Heart left ventricle (tissue), 16 donors: ENCODE data around the gene HES5. TPM values are rescaled to one million over a fixed set of nuclear protein-coding genes. Genes with fewer than 3 reads are reported as not detected.
"Not testable (repeated sequence)": the region's sequence is repeated elsewhere in the genome, so short reads cannot be mapped to it uniquely, and the experiment has no call there.

Experiments
- ATAC-seq, 4 donors: fragments of 200-7000 bp; cut with Tn5 transposase; one replicate each; pipeline ENCODE4 v1.9.1; 2020 to 2022; ENCODE audit warnings: moderate library complexity in 4 of 4, mild to moderate bottlenecking in 3 of 4, moderate number of reproducible peaks in 1 of 4
- DNase-seq, 5 donors: peaks; one replicate each; pipeline ENCODE4 v3.0.0-alpha.2; 2020
- H3K27ac ChIP-seq, 12 donors: fragments of 200-600 bp; sonication (generic) in 4 of 12; one replicate each; pipeline versions ENCODE4 v1.5.0 to v1.8.0; 2016 to 2022; ENCODE audit warnings: mild to moderate bottlenecking in 2 of 12
- H3K27me3 ChIP-seq, 9 donors: fragments of 200-600 bp; sonication (generic) in 2 of 9; one replicate each; pipeline versions ENCODE4 v1.5.1 to v1.8.0; 2016 to 2022; ENCODE audit warnings: mild to moderate bottlenecking in 3 of 9
- H3K36me3 ChIP-seq, 9 donors: fragments of 200-600 bp; sonication (generic) in 2 of 9; one replicate each; pipeline versions ENCODE4 v1.5.0 to v1.8.0; 2018 to 2022; ENCODE audit warnings: mild to moderate bottlenecking in 2 of 9
- H3K4me1 ChIP-seq, 12 donors: fragments of 200-600 bp; sonication (generic) in 4 of 12; one replicate each; pipeline versions ENCODE4 v1.5.0 to v1.8.0; 2016 to 2022; ENCODE audit warnings: mild to moderate bottlenecking in 3 of 12
- H3K4me3 ChIP-seq, 12 donors: fragments of 200-600 bp; sonication (generic) in 4 of 12; one replicate each; pipeline versions ENCODE4 v1.5.0 to v1.8.0; 2017 to 2022; ENCODE audit warnings: mild to moderate bottlenecking in 9 of 12, moderate library complexity in 4 of 12
- H3K9me3 ChIP-seq, 12 donors: fragments of 200-600 bp; sonication (generic) in 4 of 12; one replicate each; pipeline versions ENCODE4 v1.5.0 to v1.8.0; 2016 to 2022; ENCODE audit warnings: mild to moderate bottlenecking in 1 of 12
- POLR2A ChIP-seq, 2 donors: fragments of 450-650 bp; IDR thresholded peaks; one replicate each; pipeline ENCODE4 v1.6.1; 2017; ENCODE audit warnings: antibody characterized with exemption in 2 of 2, mild to moderate bottlenecking in 2 of 2, moderate library complexity in 2 of 2
- WGBS, 4 donors: extraction: QIAGEN DNeasy Blood & Tissue Kit in 2 of 4; methylation state at CpG; one replicate each; pipeline versions ENCODE4 v1.1.5 to v1.1.7; 2013 to 2018; 5-methylcytosine and 5-hydroxymethylcytosine counted together
- intact Hi-C, 10 donors: fragments of 100-400 bp; cut with DNase I; formaldehyde crosslinking; loops; one replicate each; pipeline versions ENCODE4 v1.11.1 to v1.14.2; 2022
- polyA plus RNA-seq, 2 donors: library from polyadenylated mRNA; stranded (reverse); fragments of 200-250 nt; gene quantifications; one replicate each; pipeline ENCODE4 v1.2.3, GENCODE V29; 2013
- total RNA-seq, 9 donors: library from RNA; depleted of rRNA in 2 of 9; stranded (reverse); fragments of >200 nt in 2 of 9; fragmentation: NEBNext Ultra II Directional in 3 of 9; extraction: Animal tissue kit (Norgen Biotek cat#: 25700) in 3 of 9; gene quantifications; one replicate each; pipeline versions ENCODE4 v1.1.0 to v1.2.4, GENCODE V29; 2016 to 2023
- TF ChIP-seq, protein P1 (sequence below), 12 donors: fragments of 200-600 bp; sonication (generic) in 4 of 12; IDR thresholded peaks; one replicate each; pipeline versions ENCODE4 v1.5.0 to v1.8.0; 2018 to 2022; ENCODE audit warnings: antibody characterized with exemption in 12 of 12, mild to moderate bottlenecking in 5 of 12
- donor health status: ischemic (EF 13 %, LVEDD 7.1; RV severe dilation, severe dysfunction).
- donor health status: healthy with polysubstance abuse.
- donor health status: DM: no; HTN: yes; CAD: no.
- donor health status: DM: no; HTN: no; CAD: no.
- donor health status: ischemic (EF 25% LVEDD 6.9; RV normal size, moderate dysfunction).
- donor health status: ischemic (EF 25% LVEDD 5.7; RV mildly dilated, moderate dysfunction).
- donor health status: healthy.
- donor health status: DM: yes; HTN: yes; CAD: no.
- donor health status: ischemic (EF 35%, LVEDD 5.7; RV mildly dilated, moderate dysfunction).
- donor health status: nonischemic (EF 11% LVEDD 7.7; RV severe dilation, severe dysfunction).
- donor health status: DM: yes; HTN: yes; CAD: no.
- donor health status: PGD.
- donor health status: ischemic (EF 29% LVEDD 5.4; RV normal size, mild dysfunction).
- donor health status: nonischemic (EF 23%, LVEDD 6.1; RV moderate dilation, normal function).

Gene HES5
- total and polyA plus RNA-seq, 11 donors, result 0.42 to 2.0 (median 1.2) TPM

- Histone ChIP-seq H3K4me1 (peaks cover 0 to 50% (median 29%) of the 10 kb centered on the region in 12 donors), H3K4me3 (peak overlapping the region; percentile 28 to 83 (median 65)), H3K9me3 (no peaks in the 10 kb centered on the region), H3K36me3 (peaks cover 0 to 32% (median 14%) of the 10 kb centered on the region in 9 donors), H3K27me3 (peaks cover 0 to 5% (median 0%) of the 10 kb centered on the region in 9 donors), H3K27ac (peak overlapping the region; percentile 82 to 99 (median 91))
- DNase-seq, result peak; percentile 79 to 91 (median 85)
- TF ChIP-seq, protein P1, sequence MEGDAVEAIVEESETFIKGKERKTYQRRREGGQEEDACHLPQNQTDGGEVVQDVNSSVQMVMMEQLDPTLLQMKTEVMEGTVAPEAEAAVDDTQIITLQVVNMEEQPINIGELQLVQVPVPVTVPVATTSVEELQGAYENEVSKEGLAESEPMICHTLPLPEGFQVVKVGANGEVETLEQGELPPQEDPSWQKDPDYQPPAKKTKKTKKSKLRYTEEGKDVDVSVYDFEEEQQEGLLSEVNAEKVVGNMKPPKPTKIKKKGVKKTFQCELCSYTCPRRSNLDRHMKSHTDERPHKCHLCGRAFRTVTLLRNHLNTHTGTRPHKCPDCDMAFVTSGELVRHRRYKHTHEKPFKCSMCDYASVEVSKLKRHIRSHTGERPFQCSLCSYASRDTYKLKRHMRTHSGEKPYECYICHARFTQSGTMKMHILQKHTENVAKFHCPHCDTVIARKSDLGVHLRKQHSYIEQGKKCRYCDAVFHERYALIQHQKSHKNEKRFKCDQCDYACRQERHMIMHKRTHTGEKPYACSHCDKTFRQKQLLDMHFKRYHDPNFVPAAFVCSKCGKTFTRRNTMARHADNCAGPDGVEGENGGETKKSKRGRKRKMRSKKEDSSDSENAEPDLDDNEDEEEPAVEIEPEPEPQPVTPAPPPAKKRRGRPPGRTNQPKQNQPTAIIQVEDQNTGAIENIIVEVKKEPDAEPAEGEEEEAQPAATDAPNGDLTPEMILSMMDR (IDR thresholded peaks at IDR 0.05), result peak in 1 of 12 donors; percentile 1
- TF ChIP-seq POLR2A (IDR thresholded peaks at IDR 0.05), result peak in 1 of 2 donors; percentile 46
- peak; percentile 40 to 71 (median 52) for ATAC-seq
- 21 to 30% (median 22%) methylated on average over 12 to 26 of the region's 26 CpGs for WGBS, 4 donors
- intact Hi-C loops, result loop anchor here in 3 of 10 donors (1.0 to 2.0 kb wide), 3 partner anchors 19 to 23 kb away; no protein-coding TSS in a partner anchor
Observed at GRCh38 chr1:2555634-2556276, 25.7 kb upstream of the HES5 start.

- H3K4me3 ChIP-seq, result peak overlapping the region in 6 of 12 donors; percentile 68 to 83 (median 80)
- intact Hi-C loops, result no loop called here
Observed at GRCh38 chr1:2554621-2555387, 24.7 kb upstream of the HES5 start.

DNA sequence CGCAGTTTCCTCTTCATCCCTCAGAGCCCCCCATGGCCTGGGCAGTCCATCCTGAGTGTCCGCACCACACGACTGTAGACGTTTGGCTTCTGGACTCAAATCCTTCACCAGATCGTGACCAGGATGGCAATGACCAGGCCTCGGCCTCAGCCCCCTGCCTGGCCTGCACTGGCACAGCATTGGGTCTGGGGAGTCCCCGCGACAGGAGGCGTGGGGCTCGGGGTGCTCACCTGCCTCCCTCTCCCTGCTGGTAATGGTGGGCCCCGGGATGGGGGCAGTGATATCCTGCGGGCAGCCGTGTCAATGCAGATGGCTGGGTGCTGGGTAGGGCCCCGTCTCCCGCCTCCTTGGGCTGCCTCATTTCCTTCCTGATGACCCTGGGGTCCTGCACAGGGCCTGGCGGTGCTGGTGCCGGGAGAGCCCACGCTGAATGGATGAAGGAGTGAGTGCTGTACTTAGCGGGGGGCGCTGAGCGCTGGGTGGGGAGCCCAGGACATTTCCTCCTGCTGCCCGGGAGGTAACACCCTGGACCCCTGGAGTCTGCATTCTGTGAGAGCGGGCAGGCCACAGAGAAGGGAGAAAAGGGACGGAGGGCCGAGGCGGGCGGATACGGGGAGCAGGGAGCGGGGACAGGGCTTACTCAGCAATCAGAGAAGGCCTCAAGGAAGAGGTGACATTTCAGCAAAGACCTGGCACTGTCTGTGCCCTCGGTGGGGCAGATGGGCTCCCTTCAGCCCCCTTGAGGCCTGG lies 24.0 kb upstream of the HES5 start:
- Histone ChIP-seq H3K4me1 (peaks cover 2 to 56% (median 34%) of the 10 kb centered on the region in 12 donors), H3K4me3 (no peak overlapping the region), H3K9me3 (no peaks in the 10 kb centered on the region), H3K27me3 (peaks cover 0 to 5% (median 0%) of the 10 kb centered on the region in 9 donors), H3K36me3 (peaks cover 0 to 15% (median 3%) of the 10 kb centered on the region in 9 donors), H3K27ac (no peak overlapping the region)
- 74 to 87% (median 82%) methylated on average over 24 to 30 of the region's 30 CpGs for WGBS, 4 donors
- DNase-seq (no peak), ATAC-seq (no peak)
- TF ChIP-seq, protein P1 (IDR thresholded peaks at IDR 0.05), result no peak
- intact Hi-C loops, result no loop called here

More at GRCh38 chr1:2554621-2555387, 24.7 kb upstream of the HES5 start:
- ATAC-seq, result no peak
- WGBS, 4 donors, result 52 to 74% (median 56%) methylated on average over 12 to 19 of the region's 19 CpGs
- H3K27me3 ChIP-seq, result peaks cover 0 to 5% (median 0%) of the 10 kb centered on the region in 9 donors
- peaks cover 0 to 52% (median 29%) of the 10 kb centered on the region in 12 donors for H3K4me1 ChIP-seq
- peaks cover 0 to 22% (median 5%) of the 10 kb centered on the region in 9 donors for H3K36me3 ChIP-seq
- no peak for TF ChIP-seq POLR2A (IDR thresholded peaks at IDR 0.05)
- TF ChIP-seq, protein P1 (IDR thresholded peaks at IDR 0.05), result peak in 11 of 12 donors; percentile 30 to 59 (median 42)
- H3K9me3 ChIP-seq, result no peaks in the 10 kb centered on the region
- peak overlapping the region in 10 of 12 donors; percentile 82 to 99 (median 92) for H3K27ac ChIP-seq
- peak in 1 of 5 donors; percentile 54 for DNase-seq

- H3K36me3 ChIP-seq, H3K9me3 ChIP-seq, ATAC-seq, H3K27me3 ChIP-seq, H3K4me3 ChIP-seq, DNase-seq, intact Hi-C loops, H3K27ac ChIP-seq: not testable (repeated sequence)
- peaks cover 4 to 55% (median 39%) of the 10 kb centered on the region in 12 donors for H3K4me1 ChIP-seq
- 62 to 83% (median 71%) methylated on average over 7 to 9 of the region's 9 CpGs for WGBS, 4 donors
Observed at GRCh38 chr1:2553076-2553475, 23.0 kb upstream of the HES5 start.
